ENCODE results near the gene ATG7.
"Not testable (repeated sequence)": the region's sequence is repeated elsewhere in the genome, so short reads cannot be mapped to it uniquely, and the experiment has no call there.

GRCh38 chr3:11408324-11408859, 136.2 kb downstream of the ATG7 start:
- TF ChIP-seq, protein P1, sequence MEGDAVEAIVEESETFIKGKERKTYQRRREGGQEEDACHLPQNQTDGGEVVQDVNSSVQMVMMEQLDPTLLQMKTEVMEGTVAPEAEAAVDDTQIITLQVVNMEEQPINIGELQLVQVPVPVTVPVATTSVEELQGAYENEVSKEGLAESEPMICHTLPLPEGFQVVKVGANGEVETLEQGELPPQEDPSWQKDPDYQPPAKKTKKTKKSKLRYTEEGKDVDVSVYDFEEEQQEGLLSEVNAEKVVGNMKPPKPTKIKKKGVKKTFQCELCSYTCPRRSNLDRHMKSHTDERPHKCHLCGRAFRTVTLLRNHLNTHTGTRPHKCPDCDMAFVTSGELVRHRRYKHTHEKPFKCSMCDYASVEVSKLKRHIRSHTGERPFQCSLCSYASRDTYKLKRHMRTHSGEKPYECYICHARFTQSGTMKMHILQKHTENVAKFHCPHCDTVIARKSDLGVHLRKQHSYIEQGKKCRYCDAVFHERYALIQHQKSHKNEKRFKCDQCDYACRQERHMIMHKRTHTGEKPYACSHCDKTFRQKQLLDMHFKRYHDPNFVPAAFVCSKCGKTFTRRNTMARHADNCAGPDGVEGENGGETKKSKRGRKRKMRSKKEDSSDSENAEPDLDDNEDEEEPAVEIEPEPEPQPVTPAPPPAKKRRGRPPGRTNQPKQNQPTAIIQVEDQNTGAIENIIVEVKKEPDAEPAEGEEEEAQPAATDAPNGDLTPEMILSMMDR (IDR thresholded peaks at IDR 0.05; ENCODE audit: insufficient read depth, low read length, poor library complexity, severe bottlenecking) = not testable (repeated sequence)
- TF ChIP-seq EZH2phosphoT487 (conservative IDR thresholded peaks at IDR 0.05; ENCODE audit: low read length) = not testable (repeated sequence)

All from SU-DHL-6 (cell line).